Colonic mucosa (tissue), 4 donors: ENCODE measurements around the gene MAPKAPK3. TPM values are rescaled to one million over a fixed set of nuclear protein-coding genes. Genes with fewer than 3 reads are reported as not detected.
A peak's percentile ranks its signal among the peaks of the same experiment; 100 is the strongest.

ENCODE experiments used
- DNase-seq: peaks from one replicate; pipeline ENCODE4 v3.0.0-alpha.2; 2020
- H3K27ac ChIP-seq: fragments of 200-600 bp; one replicate; pipeline ENCODE4 v1.8.0; 2021
- H3K27me3 ChIP-seq: fragments of 200-600 bp; one replicate; pipeline ENCODE4 v1.8.0; 2021
- H3K36me3 ChIP-seq: fragments of 200-600 bp; one replicate; pipeline ENCODE4 v1.8.0; 2021
- H3K4me1 ChIP-seq: fragments of 200-600 bp; one replicate; pipeline ENCODE4 v1.8.0; 2021; ENCODE audit warnings: mild to moderate bottlenecking
- H3K4me3 ChIP-seq: fragments of 200-600 bp; one replicate; pipeline ENCODE4 v1.8.0; 2021
- H3K9ac ChIP-seq, 2 donors: one replicate each; pipeline ENCODE4 v1.7.0; 2013; ENCODE audit warnings: control low read depth in 2 of 2, low read depth in 2 of 2, low read length in 2 of 2
- H3K9me3 ChIP-seq: fragments of 200-600 bp; one replicate; pipeline ENCODE4 v1.8.0; 2021
- intact Hi-C: fragments of 100-400 bp; cut with DNase I; formaldehyde crosslinking; loops from one replicate; pipeline ENCODE4 v1.14.1; 2022
- total RNA-seq, 2 donors: library from RNA; stranded (reverse); fragmentation: NEBNext Ultra II Directional in 1 of 2; extraction: Animal tissue kit (Norgen Biotek cat#: 25700) in 1 of 2; gene quantifications; one replicate each; pipeline ENCODE4 v1.2.1, GENCODE V29; 2021
- TF ChIP-seq, protein P1 (sequence below): fragments of 200-600 bp; IDR thresholded peaks from one replicate; pipeline ENCODE4 v1.8.0; 2022; ENCODE audit warnings: antibody characterized with exemption, mild to moderate bottlenecking
- donor health status: healthy.
- donor health status: DM: no; HTN: no; CAD: no.
- donor health status: DM: no; HTN: no; CAD: no.

MAPKAPK3 gene
- total RNA-seq, 2 donors from 2014 or later: 27.3 to 45.1 TPM

DNA sequence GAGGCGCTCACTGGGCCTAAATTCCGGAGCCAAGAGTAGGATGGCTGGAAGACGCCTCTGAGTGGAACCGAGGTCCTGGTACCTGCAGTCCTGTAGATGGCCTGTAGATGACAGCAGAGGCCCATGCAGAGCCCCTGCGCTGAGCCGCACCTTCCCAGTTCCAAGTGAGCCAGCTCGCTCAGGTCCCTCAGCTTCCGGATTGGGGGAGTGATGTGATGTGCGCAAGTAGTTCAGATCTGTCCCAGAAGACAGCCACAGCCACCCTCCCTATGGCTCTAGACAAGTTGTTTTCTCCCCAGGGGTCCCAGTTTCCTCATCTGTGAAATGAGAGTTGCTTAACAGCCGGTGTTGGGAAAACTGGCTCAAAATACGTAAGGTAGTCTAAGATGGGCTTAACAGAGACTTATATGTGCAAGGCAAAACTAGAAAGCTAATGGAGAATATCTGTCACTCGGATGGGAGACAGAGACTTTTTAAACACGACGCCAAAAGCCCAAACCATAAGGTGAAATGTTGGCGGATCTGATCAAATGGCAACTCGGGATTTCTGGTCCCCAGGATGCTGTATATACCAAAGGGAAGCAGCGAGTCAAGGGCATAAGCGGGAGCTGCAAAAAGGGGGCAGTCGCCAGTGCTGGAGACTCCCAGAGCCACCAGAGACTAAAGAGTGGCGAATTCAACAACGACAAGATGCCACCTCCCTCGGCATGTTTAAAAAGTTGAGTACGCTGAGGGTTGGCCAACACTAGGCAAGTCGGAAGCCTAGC is 765 bp upstream of the MAPKAPK3 start:
- peak; percentile 86 for DNase-seq
- no peaks in the 10 kb centered on the region for H3K36me3 ChIP-seq
- TF ChIP-seq, protein P1, sequence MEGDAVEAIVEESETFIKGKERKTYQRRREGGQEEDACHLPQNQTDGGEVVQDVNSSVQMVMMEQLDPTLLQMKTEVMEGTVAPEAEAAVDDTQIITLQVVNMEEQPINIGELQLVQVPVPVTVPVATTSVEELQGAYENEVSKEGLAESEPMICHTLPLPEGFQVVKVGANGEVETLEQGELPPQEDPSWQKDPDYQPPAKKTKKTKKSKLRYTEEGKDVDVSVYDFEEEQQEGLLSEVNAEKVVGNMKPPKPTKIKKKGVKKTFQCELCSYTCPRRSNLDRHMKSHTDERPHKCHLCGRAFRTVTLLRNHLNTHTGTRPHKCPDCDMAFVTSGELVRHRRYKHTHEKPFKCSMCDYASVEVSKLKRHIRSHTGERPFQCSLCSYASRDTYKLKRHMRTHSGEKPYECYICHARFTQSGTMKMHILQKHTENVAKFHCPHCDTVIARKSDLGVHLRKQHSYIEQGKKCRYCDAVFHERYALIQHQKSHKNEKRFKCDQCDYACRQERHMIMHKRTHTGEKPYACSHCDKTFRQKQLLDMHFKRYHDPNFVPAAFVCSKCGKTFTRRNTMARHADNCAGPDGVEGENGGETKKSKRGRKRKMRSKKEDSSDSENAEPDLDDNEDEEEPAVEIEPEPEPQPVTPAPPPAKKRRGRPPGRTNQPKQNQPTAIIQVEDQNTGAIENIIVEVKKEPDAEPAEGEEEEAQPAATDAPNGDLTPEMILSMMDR: peak; percentile 99
- intact Hi-C loops: loop anchor here (5.0 kb wide), 2 partner anchors 696 to 756 kb away; no protein-coding TSS in a partner anchor
- H3K9ac ChIP-seq: peak overlapping the region; percentile 52 to 79
- H3K4me1 ChIP-seq: peaks cover 14% of the 10 kb centered on the region
- H3K27ac ChIP-seq: peak overlapping the region; percentile 93
- no peaks in the 10 kb centered on the region for H3K27me3 ChIP-seq
- H3K4me3 ChIP-seq: peak overlapping the region; percentile 88
- no peaks in the 10 kb centered on the region for H3K9me3 ChIP-seq

GRCh38 chr3:50616770-50617095 is 218 bp upstream of the MAPKAPK3 start:
- intact Hi-C loops: loop anchor here (5.0 kb wide), 2 partner anchors 696 to 756 kb away; no protein-coding TSS in a partner anchor
- Histone ChIP-seq H3K4me1 (peaks cover 14% of the 10 kb centered on the region), H3K9ac (peak overlapping the region; percentile 52 to 79), H3K9me3 (no peaks in the 10 kb centered on the region), H3K27ac (peak overlapping the region; percentile 93), H3K4me3 (peak overlapping the region; percentile 88), H3K36me3 (no peaks in the 10 kb centered on the region), H3K27me3 (no peaks in the 10 kb centered on the region)
- DNase-seq: peak; percentile 98
- TF ChIP-seq, protein P1: no peak

- no peaks in the 10 kb centered on the region for H3K27me3 ChIP-seq
- H3K27ac ChIP-seq: peak overlapping the region; percentile 93
- peak overlapping the region; percentile 88 for H3K4me3 ChIP-seq
- intact Hi-C loops: loop anchor here (5.0 kb wide), 2 partner anchors 694 to 754 kb away; no protein-coding TSS in a partner anchor
- peaks cover 10% of the 10 kb centered on the region for H3K4me1 ChIP-seq
- TF ChIP-seq, protein P1: no peak
- peak overlapping the region; percentile 74 to 85 for H3K9ac ChIP-seq
- DNase-seq: no peak
- H3K36me3 ChIP-seq: no peaks in the 10 kb centered on the region
- H3K9me3 ChIP-seq: no peaks in the 10 kb centered on the region
Observed at GRCh38 chr3:50617911-50618481, 1.0 kb downstream of the MAPKAPK3 start.

- no peak for DNase-seq
- no peaks in the 10 kb centered on the region for H3K9me3 ChIP-seq
- H3K9ac ChIP-seq: peak overlapping the region in 1 of 2 donors; percentile 52
- H3K4me3 ChIP-seq: no peak overlapping the region
- intact Hi-C loops: no loop called here
- peak overlapping the region; percentile 22 for H3K27ac ChIP-seq
- H3K36me3 ChIP-seq: no peaks in the 10 kb centered on the region
- no peaks in the 10 kb centered on the region for H3K27me3 ChIP-seq
- TF ChIP-seq, protein P1: no peak
- H3K4me1 ChIP-seq: peaks cover 9% of the 10 kb centered on the region
Observed at GRCh38 chr3:50620420-50620819, 3.5 kb downstream of the MAPKAPK3 start.

GRCh38 chr3:50620820-50621219 is 3.9 kb downstream of the MAPKAPK3 start:
- Histone ChIP-seq H3K4me1 (peaks cover 9% of the 10 kb centered on the region), H3K9me3 (no peaks in the 10 kb centered on the region), H3K27ac (peak overlapping the region; percentile 22), H3K9ac (no peak overlapping the region), H3K4me3 (no peak overlapping the region), H3K27me3 (no peaks in the 10 kb centered on the region), H3K36me3 (no peaks in the 10 kb centered on the region)
- DNase-seq: no peak
- TF ChIP-seq, protein P1: no peak
- intact Hi-C loops: no loop called here
